Retinal pigment epithelial cell (primary cell): ENCODE results near the gene RGL3.
"Not testable (repeated sequence)": the region's sequence is repeated elsewhere in the genome, so short reads cannot be mapped to it uniquely, and the experiment has no call there.

Experiments used
- DNase-seq: peaks from one replicate; pipeline ENCODE4 v3.0.0-alpha.2; 2010; ENCODE audit warnings: low read depth
- H3K4me3 ChIP-seq: 2 replicates; pipeline ENCODE4 v1.5.1; 2011; ENCODE audit warnings: mild to moderate bottlenecking, low read length, control low read depth, moderate library complexity
- CTCF ChIP-seq: conservative IDR thresholded peaks from 2 replicates; pipeline ENCODE4 v1.5.1; 2011; ENCODE audit warnings: low read depth, low read length, control low read depth, inconsistent platforms

The RGL3 gene

GRCh38 chr19:11414544-11414943 is 4.6 kb downstream of the RGL3 start:
- no peak overlapping the region for H3K4me3 ChIP-seq
- TF ChIP-seq CTCF, result no peak
- DNase-seq, result no peak

- TF ChIP-seq CTCF, result no peak
- peak; percentile 48 for DNase-seq
- H3K4me3 ChIP-seq, result no peak overlapping the region
Observed at GRCh38 chr19:11410682-11411081, 8.4 kb downstream of the RGL3 start.

- H3K4me3 ChIP-seq, result no peak overlapping the region
- DNase-seq, result no peak
- no peak for TF ChIP-seq CTCF
Observed at GRCh38 chr19:11408591-11408990, 10.5 kb downstream of the RGL3 start.

GRCh38 chr19:11406703-11407236 is 12.3 kb downstream of the RGL3 start:
- H3K4me3 ChIP-seq, result not testable (repeated sequence)

GRCh38 chr19:11405846-11406643 is 13.1 kb downstream of the RGL3 start:
- no peak overlapping the region for H3K4me3 ChIP-seq
- TF ChIP-seq CTCF, result peak; percentile 48
- no peak for DNase-seq

More at GRCh38 chr19:11406703-11407236, 12.3 kb downstream of the RGL3 start:
- not testable (repeated sequence) for DNase-seq

GRCh38 chr19:11404588-11405222 is 14.4 kb downstream of the RGL3 start:
- DNase-seq, result no peak
- no peak for TF ChIP-seq CTCF

GRCh38 chr19:11401808-11402543 is 17.1 kb downstream of the RGL3 start:
- no peak for TF ChIP-seq CTCF
- no peak for DNase-seq
- no peak overlapping the region for H3K4me3 ChIP-seq

More at GRCh38 chr19:11404588-11405222, 14.4 kb downstream of the RGL3 start:
- no peak overlapping the region for H3K4me3 ChIP-seq
